GM21528 (cell line): ENCODE data around the gene C1QTNF5.

Source experiments
- ATAC-seq: cut with Tn5 transposase; IDR thresholded peaks from one replicate; pipeline ENCODE4 v1.9.1; 2021; ENCODE audit warnings: mild to moderate bottlenecking, moderate library complexity; ENCODE audit not compliant: unreplicated experiment, low FRiP score

The C1QTNF5 gene

GRCh38 chr11:119338965-119339588, 1.6 kb downstream of the C1QTNF5 start:
- ATAC-seq = no peak

- no peak for ATAC-seq
Measured at GRCh38 chr11:119338318-119338890, 2.3 kb downstream of the C1QTNF5 start.

GRCh38 chr11:119337581-119338317, 2.9 kb downstream of the C1QTNF5 start:
- ATAC-seq = no peak

GRCh38 chr11:119336744-119337469, 3.8 kb downstream of the C1QTNF5 start:
- ATAC-seq = no peak

GRCh38 chr11:119335655-119336543, 4.8 kb downstream of the C1QTNF5 start:
- no peak for ATAC-seq

- ATAC-seq = no peak
Measured at GRCh38 chr11:119335091-119335654, 5.5 kb downstream of the C1QTNF5 start.

- peak; percentile 91 for ATAC-seq
Measured at GRCh38 chr11:119334174-119334930, 6.3 kb downstream of the C1QTNF5 start, which contains the start of gene RNF26. RNF26 (plus strand) TSS chr11:119334527; CDS start chr11:119335123, 596 bp downstream.

GRCh38 chr11:119332111-119332765, 8.4 kb downstream of the C1QTNF5 start:
- no peak for ATAC-seq

- no peak for ATAC-seq
Measured at GRCh38 chr11:119330237-119330636, 10.4 kb downstream of the C1QTNF5 start.

GRCh38 chr11:119329320-119329719, 11.4 kb downstream of the C1QTNF5 start:
- no peak for ATAC-seq

- ATAC-seq = no peak
Measured at GRCh38 chr11:119324189-119324588, 16.5 kb downstream of the C1QTNF5 start.

- no peak for ATAC-seq
Measured at GRCh38 chr11:119323532-119324033, 17.1 kb downstream of the C1QTNF5 start.

- no peak for ATAC-seq
Measured at GRCh38 chr11:119322921-119323531, 17.7 kb downstream of the C1QTNF5 start.

- ATAC-seq = no peak
Measured at GRCh38 chr11:119322360-119322739, 18.3 kb downstream of the C1QTNF5 start.

GRCh38 chr11:119320776-119321524, 19.7 kb downstream of the C1QTNF5 start:
- peak; percentile 51 for ATAC-seq

- no peak for ATAC-seq
Measured at GRCh38 chr11:119320240-119320775, 20.4 kb downstream of the C1QTNF5 start.

GRCh38 chr11:119319700-119320239, 20.9 kb downstream of the C1QTNF5 start:
- no peak for ATAC-seq
